Measurements from ENCODE around the gene ATP11A. TPM values are rescaled to one million over a fixed set of nuclear protein-coding genes. Genes with fewer than 3 reads are reported as not detected.

Gene ATP11A
- total and polyA plus RNA-seq, 10 donors = 2.7 to 91.3 (median 59.1) TPM

GRCh38 chr13:112819111-112819510 is 129.3 kb downstream of the ATP11A start:
- Histone ChIP-seq H3K9me3 (no peaks in the 10 kb centered on the region), H3K4me3 (no peak overlapping the region), H3K27ac (no peak overlapping the region), H3K36me3 (peaks cover 0 to 100% (median 60%) of the 10 kb centered on the region in 6 donors), H3K27me3 (replicated peaks in 1 of 7) (no peaks in the 10 kb centered on the region), H3K4me1 (no peaks in the 10 kb centered on the region)
- DNase-seq = no peak
- TF ChIP-seq CTCF (IDR thresholded peaks at IDR 0.05 in 8 of 11, conservative IDR thresholded peaks at IDR 0.05 in 3 of 11) = no peak
- TF ChIP-seq POLR2A (IDR thresholded peaks at IDR 0.05) = no peak
- intact Hi-C loops (cut with DNase I; ENCODE audit: low total_unique reads) = no loop called here
- 96 to 97% (median 97%) methylated on average over 13 of the region's 13 CpGs for WGBS, 5 donors

GRCh38 chr13:112819816-112820215 is 130.0 kb downstream of the ATP11A start:
- no peaks in the 10 kb centered on the region for H3K9me3 ChIP-seq
- no peaks in the 10 kb centered on the region for H3K27me3 ChIP-seq (replicated peaks in 1 of 7)
- whole genome bisulfite sequencing, 5 donors = 94 to 96% (median 95%) methylated on average over 29 of the region's 29 CpGs
- H3K27ac ChIP-seq = no peak overlapping the region
- H3K4me1 ChIP-seq = peaks cover 0 to 1% (median 0%) of the 10 kb centered on the region in 6 donors
- TF ChIP-seq POLR2A (IDR thresholded peaks at IDR 0.05) (no peak), CTCF (IDR thresholded peaks at IDR 0.05 in 8 of 11, conservative IDR thresholded peaks at IDR 0.05 in 3 of 11) (no peak), POLR2AphosphoS5 (IDR thresholded peaks at IDR 0.05) (peak in 1 of 3 donors; percentile 15)
- intact Hi-C loops (cut with DNase I; ENCODE audit: low total_unique reads) = no loop called here
- H3K4me3 ChIP-seq = no peak overlapping the region
- DNase-seq = no peak
- H3K36me3 ChIP-seq = peaks cover 0 to 100% (median 67%) of the 10 kb centered on the region in 6 donors

- DNase-seq = no peak
- 90 to 97% (median 95%) methylated on average over 10 to 11 of the region's 11 CpGs for WGBS, 5 donors
- intact Hi-C loops (cut with DNase I; ENCODE audit: low total_unique reads) = no loop called here
- H3K4me1 ChIP-seq = peaks cover 0 to 4% (median 0%) of the 10 kb centered on the region in 6 donors
- no peak overlapping the region for H3K27ac ChIP-seq
- TF ChIP-seq POLR2A (IDR thresholded peaks at IDR 0.05) (no peak), POLR2AphosphoS5 (IDR thresholded peaks at IDR 0.05) (no peak), CTCF (IDR thresholded peaks at IDR 0.05 in 8 of 11, conservative IDR thresholded peaks at IDR 0.05 in 3 of 11) (no peak)
- no peaks in the 10 kb centered on the region for H3K9me3 ChIP-seq
- no peaks in the 10 kb centered on the region for H3K27me3 ChIP-seq (replicated peaks in 1 of 7)
- H3K4me3 ChIP-seq = no peak overlapping the region
- H3K36me3 ChIP-seq = peaks cover 0 to 100% (median 70%) of the 10 kb centered on the region in 6 donors
These were observed 130.5 kb downstream of the ATP11A start for GRCh38 chr13:112820318-112820717.

- Histone ChIP-seq H3K9me3 (no peaks in the 10 kb centered on the region), H3K27me3 (replicated peaks in 1 of 7) (no peaks in the 10 kb centered on the region), H3K4me3 (no peak overlapping the region), H3K4me1 (peaks cover 0 to 4% (median 0%) of the 10 kb centered on the region in 6 donors), H3K27ac (no peak overlapping the region), H3K36me3 (peaks cover 0 to 100% (median 70%) of the 10 kb centered on the region in 6 donors)
- WGBS, 5 donors = 93 to 97% (median 95%) methylated on average over 19 of the region's 19 CpGs
- TF ChIP-seq CTCF (IDR thresholded peaks at IDR 0.05 in 8 of 11, conservative IDR thresholded peaks at IDR 0.05 in 3 of 11) (no peak), POLR2AphosphoS5 (IDR thresholded peaks at IDR 0.05) (no peak), POLR2A (IDR thresholded peaks at IDR 0.05) (no peak)
- DNase-seq = no peak
- intact Hi-C loops (cut with DNase I; ENCODE audit: low total_unique reads) = no loop called here
These were observed 131.7 kb downstream of the ATP11A start for GRCh38 chr13:112821340-112822055.
